ENCODE results near the gene AARSD1. TPM values are rescaled to one million over a fixed set of nuclear protein-coding genes. Genes with fewer than 3 reads are reported as not detected.
"Not testable (repeated sequence)": the region's sequence is repeated elsewhere in the genome, so short reads cannot be mapped to it uniquely, and the experiment has no call there.

AARSD1 gene
- total RNA-seq, 1 experiment from 2014 or later, result 96.6 TPM

DNA sequence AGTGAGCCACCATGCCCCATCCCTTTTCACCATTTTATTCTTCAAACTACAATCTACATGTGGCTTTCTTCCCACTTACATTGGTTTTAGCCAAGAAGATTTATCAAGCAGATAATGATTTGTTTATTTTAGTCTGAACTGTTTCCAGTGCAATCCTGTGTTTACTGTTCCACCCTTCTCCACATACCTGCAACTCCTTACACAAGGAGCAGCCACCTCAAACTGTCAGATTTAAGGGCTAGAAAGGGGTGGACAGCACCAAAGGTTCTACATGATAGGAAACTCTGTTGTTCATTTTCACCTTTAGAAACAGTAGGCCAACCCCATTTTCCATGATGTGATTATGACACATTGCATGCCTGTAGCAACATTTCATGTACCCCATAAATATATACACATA lies 18.0 kb upstream of the AARSD1 start:
- H3K36me3 Mint-ChIP-seq (ENCODE audit: insufficient read depth, unreplicated experiment), result peaks cover 60% of the 10 kb centered on the region
- CTCF ChIA-PET, result interaction anchor here (0.6 to 1.0 kb wide), 2 partner anchors 16 to 464 kb away, joined by 3 to 4 read pairs; partner anchors contain the start of gene RPL27
- TF ChIP-seq, protein P1, sequence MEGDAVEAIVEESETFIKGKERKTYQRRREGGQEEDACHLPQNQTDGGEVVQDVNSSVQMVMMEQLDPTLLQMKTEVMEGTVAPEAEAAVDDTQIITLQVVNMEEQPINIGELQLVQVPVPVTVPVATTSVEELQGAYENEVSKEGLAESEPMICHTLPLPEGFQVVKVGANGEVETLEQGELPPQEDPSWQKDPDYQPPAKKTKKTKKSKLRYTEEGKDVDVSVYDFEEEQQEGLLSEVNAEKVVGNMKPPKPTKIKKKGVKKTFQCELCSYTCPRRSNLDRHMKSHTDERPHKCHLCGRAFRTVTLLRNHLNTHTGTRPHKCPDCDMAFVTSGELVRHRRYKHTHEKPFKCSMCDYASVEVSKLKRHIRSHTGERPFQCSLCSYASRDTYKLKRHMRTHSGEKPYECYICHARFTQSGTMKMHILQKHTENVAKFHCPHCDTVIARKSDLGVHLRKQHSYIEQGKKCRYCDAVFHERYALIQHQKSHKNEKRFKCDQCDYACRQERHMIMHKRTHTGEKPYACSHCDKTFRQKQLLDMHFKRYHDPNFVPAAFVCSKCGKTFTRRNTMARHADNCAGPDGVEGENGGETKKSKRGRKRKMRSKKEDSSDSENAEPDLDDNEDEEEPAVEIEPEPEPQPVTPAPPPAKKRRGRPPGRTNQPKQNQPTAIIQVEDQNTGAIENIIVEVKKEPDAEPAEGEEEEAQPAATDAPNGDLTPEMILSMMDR (IDR thresholded peaks at IDR 0.05; ENCODE audit: unreplicated experiment), result no peak
- H3K27me3 Mint-ChIP-seq (ENCODE audit: unreplicated experiment), result no peaks in the 10 kb centered on the region
- peak overlapping the region; percentile 86 for H3K27ac Mint-ChIP-seq (ENCODE audit: unreplicated experiment)
- H3K4me1 Mint-ChIP-seq (ENCODE audit: low read depth, unreplicated experiment), result peaks cover 33% of the 10 kb centered on the region
- H3K4me3 Mint-ChIP-seq (ENCODE audit: low read depth, unreplicated experiment), result peak overlapping the region; percentile 98
- intact Hi-C loops (cut with micrococcal nuclease; ENCODE audit: unreplicated experiment), result no loop called here
- no peaks in the 10 kb centered on the region for H3K9me3 Mint-ChIP-seq (ENCODE audit: low read depth, unreplicated experiment)
- no peak for DNase-seq
- BruUV-seq (replicated peaks), result TSS peak; percentile 39

DNA sequence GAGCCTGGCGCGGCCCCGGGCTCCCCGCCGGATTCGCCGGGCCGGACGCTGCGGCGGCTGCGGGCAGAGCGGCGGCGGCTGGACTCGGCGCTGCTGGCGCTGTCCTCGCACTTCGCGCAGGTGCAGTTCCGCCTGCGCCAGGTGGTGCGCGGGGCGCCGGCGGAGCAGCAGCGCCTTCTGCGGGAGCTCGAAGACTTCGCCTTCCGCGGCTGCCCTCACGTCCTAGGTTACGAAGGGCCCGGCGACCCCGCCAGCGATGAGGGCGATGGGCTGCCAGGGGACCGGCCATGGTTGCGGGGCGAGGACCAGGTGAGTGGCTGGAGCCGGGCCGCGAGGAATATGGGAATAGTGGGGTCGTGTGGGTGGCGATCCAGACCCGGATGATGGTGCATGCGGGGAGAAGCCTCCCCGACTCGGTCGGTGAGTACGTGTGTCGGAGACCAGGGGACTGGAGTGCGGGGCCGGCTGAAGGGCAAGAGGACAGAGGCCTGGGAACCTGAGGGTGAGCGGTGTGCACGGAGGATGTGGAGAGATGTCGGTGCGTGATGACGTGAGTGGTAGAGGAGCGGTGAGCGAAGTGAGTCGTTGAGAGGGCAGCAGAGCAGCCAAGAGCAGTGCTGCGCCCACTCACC lies 16.6 kb upstream of the AARSD1 start:
- CTCF ChIA-PET, result interaction anchor here (0.5 to 1.1 kb wide), 4 partner anchors 16 to 148 kb away, joined by 3 to 4 read pairs (median 3); partner anchors contain the start of gene RPL27

DNA sequence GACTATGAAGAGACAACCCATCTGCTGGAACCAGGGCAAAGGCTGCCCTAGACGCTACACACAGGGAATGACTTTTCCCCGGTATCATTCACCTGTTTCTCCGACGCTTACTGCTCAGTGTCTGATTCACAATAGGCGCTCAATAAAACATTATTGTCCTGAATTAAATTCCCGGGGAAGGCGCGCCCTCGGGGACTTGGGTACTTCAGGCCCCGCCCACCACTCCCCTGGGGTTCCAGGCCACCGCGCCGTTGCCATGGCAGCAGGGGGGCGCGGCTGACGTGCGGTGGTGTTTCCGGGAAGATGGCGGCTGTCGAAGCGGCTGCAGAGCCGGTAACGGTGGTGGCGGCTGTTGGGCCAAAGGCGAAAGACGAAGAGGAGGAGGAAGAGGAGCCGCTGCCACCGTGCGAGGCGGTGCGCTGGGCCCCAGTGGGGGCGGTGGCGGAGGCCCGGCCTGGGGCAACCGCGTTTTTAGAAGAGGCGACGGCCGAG lies 16.1 kb upstream of the AARSD1 start, which contains the start of gene RUNDC1:
TSS of gene RUNDC1 (plus strand) at position 292 of the 492 bp plus-strand sequence. CDS start at position 304, 12 bp downstream.
- Mint-ChIP-seq H3K36me3 (ENCODE audit: insufficient read depth, unreplicated experiment) (peaks cover 48% of the 10 kb centered on the region), H3K4me1 (ENCODE audit: low read depth, unreplicated experiment) (peaks cover 33% of the 10 kb centered on the region), H3K27ac (ENCODE audit: unreplicated experiment) (peak within 1 kb of the TSS; percentile 86), H3K9me3 (ENCODE audit: low read depth, unreplicated experiment) (no peaks in the 10 kb centered on the region), H3K4me3 (ENCODE audit: low read depth, unreplicated experiment) (peak within 1 kb of the TSS; percentile 98), H3K27me3 (ENCODE audit: unreplicated experiment) (no peaks in the 10 kb centered on the region)
- peak; percentile 99 for DNase-seq
- intact Hi-C loops (cut with micrococcal nuclease; ENCODE audit: unreplicated experiment), result no loop called here
- TF ChIP-seq, protein P1 (IDR thresholded peaks at IDR 0.05; ENCODE audit: unreplicated experiment), result no peak
- no TSS peak for BruUV-seq (replicated peaks)
- CTCF ChIA-PET, result interaction anchor here (0.8 to 1.3 kb wide), 5 partner anchors 9 to 149 kb away, joined by 3 read pairs; partner anchors contain the start of gene RPL27

More for the DNA sequence above, 16.6 kb upstream of the AARSD1 start:
- Mint-ChIP-seq H3K4me1 (ENCODE audit: low read depth, unreplicated experiment) (peaks cover 33% of the 10 kb centered on the region), H3K4me3 (ENCODE audit: low read depth, unreplicated experiment) (peak overlapping the region; percentile 98), H3K36me3 (ENCODE audit: insufficient read depth, unreplicated experiment) (peaks cover 53% of the 10 kb centered on the region), H3K27me3 (ENCODE audit: unreplicated experiment) (no peaks in the 10 kb centered on the region), H3K9me3 (ENCODE audit: low read depth, unreplicated experiment) (no peaks in the 10 kb centered on the region), H3K27ac (ENCODE audit: unreplicated experiment) (peak overlapping the region; percentile 86)
- intact Hi-C loops (cut with micrococcal nuclease; ENCODE audit: unreplicated experiment), result no loop called here
- TF ChIP-seq, protein P1 (IDR thresholded peaks at IDR 0.05; ENCODE audit: unreplicated experiment), result peak; percentile 20
- no TSS peak for BruUV-seq (replicated peaks)
- DNase-seq, result peak; percentile 71

DNA sequence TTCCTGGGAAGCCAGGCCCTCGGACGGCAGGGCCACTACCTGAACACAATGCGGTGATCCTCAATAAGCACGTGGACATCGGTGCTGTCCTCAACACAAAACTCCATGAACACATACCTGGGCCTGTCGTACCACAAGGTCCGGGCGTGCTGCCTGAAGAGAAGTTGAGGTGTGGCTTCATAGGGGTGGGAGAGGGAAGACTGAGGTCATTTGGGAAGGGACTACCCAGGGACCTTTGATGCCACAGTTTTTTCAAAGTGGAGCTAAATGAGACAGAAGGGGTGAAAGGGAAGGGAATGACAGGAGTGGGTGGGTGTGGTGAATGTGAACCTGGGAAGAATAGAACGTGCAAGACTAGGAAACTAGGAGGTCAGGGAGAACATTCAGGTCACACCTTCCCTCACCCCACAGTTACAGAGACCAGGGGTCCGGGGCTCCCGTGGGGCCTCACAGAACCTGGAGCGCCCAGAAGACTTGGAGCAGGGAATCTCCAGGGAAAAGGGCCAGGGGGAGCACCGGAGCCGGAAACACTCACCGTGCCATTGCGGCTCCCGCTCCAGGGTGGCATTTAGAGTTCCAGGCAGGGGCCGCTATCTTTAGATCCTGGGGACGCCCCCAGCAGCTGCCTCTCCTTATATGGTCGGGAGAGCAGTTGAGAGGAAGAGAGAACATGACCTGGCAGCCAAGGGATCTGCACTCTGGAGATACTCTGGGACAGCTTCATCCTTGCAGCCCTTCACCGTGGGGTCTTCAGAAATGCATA lies 15.4 kb upstream of the AARSD1 start, which contains the start of gene PTGES3L:
TSS of gene PTGES3L (minus strand) at position 570 of the 763 bp plus-strand sequence. CDS start at position 543, 27 bp downstream.
- H3K9me3 Mint-ChIP-seq (ENCODE audit: low read depth, unreplicated experiment), result no peaks in the 10 kb centered on the region
- BruUV-seq (replicated peaks), result TSS peak; percentile 58
- DNase-seq, result peak; percentile 71
- CTCF ChIA-PET, result interaction anchor here (0.5 to 1.3 kb wide), 5 partner anchors 9 to 149 kb away, joined by 3 to 4 read pairs (median 3); no protein-coding TSS in a partner anchor
- H3K27me3 Mint-ChIP-seq (ENCODE audit: unreplicated experiment), result no peaks in the 10 kb centered on the region
- TF ChIP-seq, protein P1 (IDR thresholded peaks at IDR 0.05; ENCODE audit: unreplicated experiment), result no peak
- intact Hi-C loops (cut with micrococcal nuclease; ENCODE audit: unreplicated experiment), result no loop called here
- peak within 1 kb of the TSS; percentile 98 for H3K4me3 Mint-ChIP-seq (ENCODE audit: low read depth, unreplicated experiment)
- H3K36me3 Mint-ChIP-seq (ENCODE audit: insufficient read depth, unreplicated experiment), result peaks cover 47% of the 10 kb centered on the region
- peaks cover 28% of the 10 kb centered on the region for H3K4me1 Mint-ChIP-seq (ENCODE audit: low read depth, unreplicated experiment)
- H3K27ac Mint-ChIP-seq (ENCODE audit: unreplicated experiment), result peak within 1 kb of the TSS; percentile 86

DNA sequence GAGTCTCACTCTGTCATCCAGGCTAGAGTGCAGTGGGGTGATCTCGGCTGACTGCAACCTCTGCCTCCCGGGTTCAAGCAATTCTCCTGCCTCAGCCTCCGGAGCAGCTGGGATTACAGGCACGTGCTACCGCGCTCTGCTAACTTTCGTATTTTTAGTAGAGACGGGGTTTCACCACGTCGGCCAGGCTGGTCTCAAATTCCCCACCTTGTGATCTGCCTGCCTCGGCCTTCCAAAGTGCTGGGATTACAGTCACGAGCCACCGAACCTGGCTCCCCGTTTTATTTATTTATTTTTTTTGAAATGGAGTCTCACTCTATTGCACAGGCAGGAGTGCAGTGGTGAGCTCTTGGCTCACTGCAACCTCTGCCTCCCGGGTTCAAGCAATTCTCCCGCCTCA lies 11.4 kb upstream of the AARSD1 start:
- H3K4me3 Mint-ChIP-seq (ENCODE audit: low read depth, unreplicated experiment); intact Hi-C loops (cut with micrococcal nuclease; ENCODE audit: unreplicated experiment); H3K27me3 Mint-ChIP-seq (ENCODE audit: unreplicated experiment); BruUV-seq (replicated peaks); H3K4me1 Mint-ChIP-seq (ENCODE audit: low read depth, unreplicated experiment); DNase-seq; H3K27ac Mint-ChIP-seq (ENCODE audit: unreplicated experiment); H3K9me3 Mint-ChIP-seq (ENCODE audit: low read depth, unreplicated experiment): not testable (repeated sequence)
- CTCF ChIA-PET, result interaction anchor here (0.6 kb wide), 1 partner anchor 45 kb away, joined by 5 read pairs; no protein-coding TSS in a partner anchor
- peaks cover 12% of the 10 kb centered on the region for H3K36me3 Mint-ChIP-seq (ENCODE audit: insufficient read depth, unreplicated experiment)
